HL-60 (cell line): ENCODE measurements around the gene TPM4.

Source experiments
- GABPA ChIP-seq: IDR thresholded peaks from 2 replicates; pipeline ENCODE4 v1.6.1; 2012; ENCODE audit warnings: low read depth
- POLR2AphosphoS5 ChIP-seq: IDR thresholded peaks from 2 replicates; pipeline ENCODE4 v1.6.1; 2012; ENCODE audit warnings: low read depth
- SPI1 ChIP-seq: IDR thresholded peaks from 2 replicates; pipeline ENCODE4 v1.6.1; 2012; ENCODE audit warnings: low read depth, mild to moderate bottlenecking, borderline replicate concordance
- TF ChIP-seq, protein P1 (sequence below): IDR thresholded peaks from one replicate; pipeline ENCODE4 v1.5.1; 2011; ENCODE audit warnings: low read length, control low read depth, inconsistent platforms; ENCODE audit not compliant: insufficient read depth
- TF ChIP-seq, protein P2 (sequence below): IDR thresholded peaks from 2 replicates; pipeline ENCODE4 v1.6.1; 2012; ENCODE audit warnings: low read depth; ENCODE audit not compliant: insufficient replicate concordance

DNA sequence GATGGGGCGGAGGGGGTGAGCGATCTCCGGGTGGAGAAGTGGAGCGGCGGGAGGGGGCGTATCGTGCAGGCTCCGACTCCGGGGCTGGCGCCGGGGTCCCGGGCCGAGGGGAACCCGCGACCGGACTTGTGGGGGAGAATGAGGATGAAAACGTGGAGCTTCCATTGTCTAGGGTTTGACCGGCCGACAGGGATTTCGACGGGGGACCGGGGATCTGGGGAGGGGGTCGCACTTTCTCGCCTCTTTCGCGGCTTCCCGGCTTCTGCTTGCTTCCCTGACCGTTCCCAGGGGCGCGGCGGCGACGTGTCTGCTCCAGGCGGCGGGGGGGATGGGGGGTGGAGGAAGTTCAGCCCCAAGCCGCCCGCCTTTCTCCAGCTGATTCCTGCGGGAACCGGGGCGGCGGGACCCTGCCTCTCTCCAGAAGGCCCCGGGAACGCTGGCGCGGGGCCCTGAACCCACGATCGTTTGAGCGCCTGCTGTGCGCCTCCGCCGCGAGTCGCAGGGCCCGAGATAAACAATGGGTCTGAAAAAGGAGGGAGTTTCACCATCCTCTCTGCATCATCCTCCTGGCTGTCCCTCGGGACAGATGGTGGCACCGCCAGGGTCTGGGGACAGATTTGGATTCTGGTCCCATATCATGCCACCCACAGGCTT is 790 bp downstream of the TPM4 start:
- TF ChIP-seq, protein P1, sequence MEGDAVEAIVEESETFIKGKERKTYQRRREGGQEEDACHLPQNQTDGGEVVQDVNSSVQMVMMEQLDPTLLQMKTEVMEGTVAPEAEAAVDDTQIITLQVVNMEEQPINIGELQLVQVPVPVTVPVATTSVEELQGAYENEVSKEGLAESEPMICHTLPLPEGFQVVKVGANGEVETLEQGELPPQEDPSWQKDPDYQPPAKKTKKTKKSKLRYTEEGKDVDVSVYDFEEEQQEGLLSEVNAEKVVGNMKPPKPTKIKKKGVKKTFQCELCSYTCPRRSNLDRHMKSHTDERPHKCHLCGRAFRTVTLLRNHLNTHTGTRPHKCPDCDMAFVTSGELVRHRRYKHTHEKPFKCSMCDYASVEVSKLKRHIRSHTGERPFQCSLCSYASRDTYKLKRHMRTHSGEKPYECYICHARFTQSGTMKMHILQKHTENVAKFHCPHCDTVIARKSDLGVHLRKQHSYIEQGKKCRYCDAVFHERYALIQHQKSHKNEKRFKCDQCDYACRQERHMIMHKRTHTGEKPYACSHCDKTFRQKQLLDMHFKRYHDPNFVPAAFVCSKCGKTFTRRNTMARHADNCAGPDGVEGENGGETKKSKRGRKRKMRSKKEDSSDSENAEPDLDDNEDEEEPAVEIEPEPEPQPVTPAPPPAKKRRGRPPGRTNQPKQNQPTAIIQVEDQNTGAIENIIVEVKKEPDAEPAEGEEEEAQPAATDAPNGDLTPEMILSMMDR = no peak
- TF ChIP-seq, protein P2, sequence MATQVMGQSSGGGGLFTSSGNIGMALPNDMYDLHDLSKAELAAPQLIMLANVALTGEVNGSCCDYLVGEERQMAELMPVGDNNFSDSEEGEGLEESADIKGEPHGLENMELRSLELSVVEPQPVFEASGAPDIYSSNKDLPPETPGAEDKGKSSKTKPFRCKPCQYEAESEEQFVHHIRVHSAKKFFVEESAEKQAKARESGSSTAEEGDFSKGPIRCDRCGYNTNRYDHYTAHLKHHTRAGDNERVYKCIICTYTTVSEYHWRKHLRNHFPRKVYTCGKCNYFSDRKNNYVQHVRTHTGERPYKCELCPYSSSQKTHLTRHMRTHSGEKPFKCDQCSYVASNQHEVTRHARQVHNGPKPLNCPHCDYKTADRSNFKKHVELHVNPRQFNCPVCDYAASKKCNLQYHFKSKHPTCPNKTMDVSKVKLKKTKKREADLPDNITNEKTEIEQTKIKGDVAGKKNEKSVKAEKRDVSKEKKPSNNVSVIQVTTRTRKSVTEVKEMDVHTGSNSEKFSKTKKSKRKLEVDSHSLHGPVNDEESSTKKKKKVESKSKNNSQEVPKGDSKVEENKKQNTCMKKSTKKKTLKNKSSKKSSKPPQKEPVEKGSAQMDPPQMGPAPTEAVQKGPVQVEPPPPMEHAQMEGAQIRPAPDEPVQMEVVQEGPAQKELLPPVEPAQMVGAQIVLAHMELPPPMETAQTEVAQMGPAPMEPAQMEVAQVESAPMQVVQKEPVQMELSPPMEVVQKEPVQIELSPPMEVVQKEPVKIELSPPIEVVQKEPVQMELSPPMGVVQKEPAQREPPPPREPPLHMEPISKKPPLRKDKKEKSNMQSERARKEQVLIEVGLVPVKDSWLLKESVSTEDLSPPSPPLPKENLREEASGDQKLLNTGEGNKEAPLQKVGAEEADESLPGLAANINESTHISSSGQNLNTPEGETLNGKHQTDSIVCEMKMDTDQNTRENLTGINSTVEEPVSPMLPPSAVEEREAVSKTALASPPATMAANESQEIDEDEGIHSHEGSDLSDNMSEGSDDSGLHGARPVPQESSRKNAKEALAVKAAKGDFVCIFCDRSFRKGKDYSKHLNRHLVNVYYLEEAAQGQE = no peak
- TF ChIP-seq POLR2AphosphoS5 (no peak), GABPA (no peak), SPI1 (no peak)
